ENCODE data around the gene STRIP1.

DNA sequence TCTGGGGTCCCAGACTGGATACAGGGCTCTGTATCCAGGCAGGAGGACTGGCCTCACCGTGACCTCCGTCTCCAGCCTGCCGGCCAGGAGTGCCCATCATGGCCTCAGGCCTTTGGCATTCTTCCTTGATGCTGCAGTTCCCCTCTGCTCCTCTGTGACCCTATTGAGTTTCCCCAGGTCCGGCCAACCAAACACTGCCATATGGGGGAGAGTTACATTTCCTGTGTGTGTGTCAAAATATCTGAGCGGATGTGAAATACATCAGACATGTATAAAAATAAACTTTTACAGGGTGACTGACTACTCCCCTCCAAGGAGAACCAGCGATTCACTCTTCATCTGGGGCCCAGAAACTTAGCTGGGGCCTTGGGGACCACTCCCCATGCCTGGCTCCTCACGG is 67.7 kb downstream of the STRIP1 start:
- TF ChIP-seq, protein P1, sequence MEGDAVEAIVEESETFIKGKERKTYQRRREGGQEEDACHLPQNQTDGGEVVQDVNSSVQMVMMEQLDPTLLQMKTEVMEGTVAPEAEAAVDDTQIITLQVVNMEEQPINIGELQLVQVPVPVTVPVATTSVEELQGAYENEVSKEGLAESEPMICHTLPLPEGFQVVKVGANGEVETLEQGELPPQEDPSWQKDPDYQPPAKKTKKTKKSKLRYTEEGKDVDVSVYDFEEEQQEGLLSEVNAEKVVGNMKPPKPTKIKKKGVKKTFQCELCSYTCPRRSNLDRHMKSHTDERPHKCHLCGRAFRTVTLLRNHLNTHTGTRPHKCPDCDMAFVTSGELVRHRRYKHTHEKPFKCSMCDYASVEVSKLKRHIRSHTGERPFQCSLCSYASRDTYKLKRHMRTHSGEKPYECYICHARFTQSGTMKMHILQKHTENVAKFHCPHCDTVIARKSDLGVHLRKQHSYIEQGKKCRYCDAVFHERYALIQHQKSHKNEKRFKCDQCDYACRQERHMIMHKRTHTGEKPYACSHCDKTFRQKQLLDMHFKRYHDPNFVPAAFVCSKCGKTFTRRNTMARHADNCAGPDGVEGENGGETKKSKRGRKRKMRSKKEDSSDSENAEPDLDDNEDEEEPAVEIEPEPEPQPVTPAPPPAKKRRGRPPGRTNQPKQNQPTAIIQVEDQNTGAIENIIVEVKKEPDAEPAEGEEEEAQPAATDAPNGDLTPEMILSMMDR (conservative IDR thresholded peaks at IDR 0.05; ENCODE audit: low read length), result no peak
- TF ChIP-seq EZH2phosphoT487 (IDR thresholded peaks at IDR 0.05; ENCODE audit: borderline replicate concordance, low read depth, low read length), result no peak
